ENCODE measurements around the gene GMDS. TPM values are rescaled to one million over a fixed set of nuclear protein-coding genes. Genes with fewer than 3 reads are reported as not detected.

Gene GMDS
- polyA plus RNA-seq, 1 of the 3 experiments (the other 2 are of a cell fraction) = 12.3 TPM

DNA sequence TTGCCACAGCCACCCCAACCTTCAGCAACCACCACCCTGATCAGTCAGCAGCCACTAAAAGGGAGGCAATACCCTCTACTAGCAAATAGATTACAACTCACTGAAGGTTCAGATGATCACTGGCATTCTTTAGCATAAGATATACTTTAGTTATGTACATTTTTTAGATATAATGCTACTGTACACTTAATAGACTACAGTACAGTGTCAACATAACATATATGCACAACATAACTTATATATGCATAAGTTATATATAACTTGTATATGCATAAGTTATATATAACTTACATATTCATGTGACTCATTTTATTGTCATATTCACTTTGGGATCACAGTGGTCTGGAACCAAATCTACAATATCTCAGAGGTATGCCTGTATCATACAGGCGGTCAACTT lies 61.7 kb downstream of the GMDS start:
- POLR2A ChIA-PET = no interaction called here
- DNase-seq = no peak
- 95% methylated on average over 1 of the region's 1 CpG for WGBS (ENCODE audit: low lambda C conversion rate)
- no peaks in the 10 kb centered on the region for H3K79me2 ChIP-seq (ENCODE audit: insufficient read depth)
- 0 out of 4 replicates have a peak, but pooled peaks cover 0 to 5% of the 10 kb centered on the region in 2 experiments for H3K4me1 ChIP-seq (ENCODE audit: control insufficient read depth in 1 of 2, insufficient read depth in 2 of 2, low read depth in 1 of 2, low read length in 1 of 2)
- no peak overlapping the region for H3K27ac ChIP-seq (ENCODE audit: low read depth in 2 of 2, low read length in 1 of 2)
- H3K9me3 ChIP-seq = no peaks in the 10 kb centered on the region
- H3K9me2 ChIP-seq = no peaks in the 10 kb centered on the region
- TF ChIP-seq RAD21 (IDR thresholded peaks at IDR 0.05; ENCODE audit: low read length) (no peak), SMC3 (IDR thresholded peaks at IDR 0.05; ENCODE audit: low read depth, low read length) (no peak), CHD2 (IDR thresholded peaks at IDR 0.05; ENCODE audit: low read length, partially characterized antibody) (no peak), YY1 (IDR thresholded peaks at IDR 0.05; ENCODE audit: low read depth) (no peak), RXRA (IDR thresholded peaks at IDR 0.05; ENCODE audit: borderline replicate concordance, low read depth) (no peak), MEF2A (IDR thresholded peaks at IDR 0.05; ENCODE audit: borderline replicate concordance, low read depth) (no peak)
- TF ChIP-seq, protein P1, sequence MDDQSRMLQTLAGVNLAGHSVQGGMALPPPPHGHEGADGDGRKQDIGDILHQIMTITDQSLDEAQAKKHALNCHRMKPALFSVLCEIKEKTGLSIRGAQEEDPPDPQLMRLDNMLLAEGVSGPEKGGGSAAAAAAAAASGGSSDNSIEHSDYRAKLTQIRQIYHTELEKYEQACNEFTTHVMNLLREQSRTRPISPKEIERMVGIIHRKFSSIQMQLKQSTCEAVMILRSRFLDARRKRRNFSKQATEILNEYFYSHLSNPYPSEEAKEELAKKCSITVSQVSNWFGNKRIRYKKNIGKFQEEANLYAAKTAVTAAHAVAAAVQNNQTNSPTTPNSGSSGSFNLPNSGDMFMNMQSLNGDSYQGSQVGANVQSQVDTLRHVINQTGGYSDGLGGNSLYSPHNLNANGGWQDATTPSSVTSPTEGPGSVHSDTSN (IDR thresholded peaks at IDR 0.05) = no peak
- TF ChIP-seq, protein P2, sequence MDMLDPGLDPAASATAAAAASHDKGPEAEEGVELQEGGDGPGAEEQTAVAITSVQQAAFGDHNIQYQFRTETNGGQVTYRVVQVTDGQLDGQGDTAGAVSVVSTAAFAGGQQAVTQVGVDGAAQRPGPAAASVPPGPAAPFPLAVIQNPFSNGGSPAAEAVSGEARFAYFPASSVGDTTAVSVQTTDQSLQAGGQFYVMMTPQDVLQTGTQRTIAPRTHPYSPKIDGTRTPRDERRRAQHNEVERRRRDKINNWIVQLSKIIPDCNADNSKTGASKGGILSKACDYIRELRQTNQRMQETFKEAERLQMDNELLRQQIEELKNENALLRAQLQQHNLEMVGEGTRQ (IDR thresholded peaks at IDR 0.05; ENCODE audit: borderline replicate concordance, low read depth, low read length) = no peak
- TF ChIP-seq, protein P3, sequence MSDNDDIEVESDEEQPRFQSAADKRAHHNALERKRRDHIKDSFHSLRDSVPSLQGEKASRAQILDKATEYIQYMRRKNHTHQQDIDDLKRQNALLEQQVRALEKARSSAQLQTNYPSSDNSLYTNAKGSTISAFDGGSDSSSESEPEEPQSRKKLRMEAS (IDR thresholded peaks at IDR 0.05; ENCODE audit: low read depth) = no peak
- TF ChIP-seq, protein P4, sequence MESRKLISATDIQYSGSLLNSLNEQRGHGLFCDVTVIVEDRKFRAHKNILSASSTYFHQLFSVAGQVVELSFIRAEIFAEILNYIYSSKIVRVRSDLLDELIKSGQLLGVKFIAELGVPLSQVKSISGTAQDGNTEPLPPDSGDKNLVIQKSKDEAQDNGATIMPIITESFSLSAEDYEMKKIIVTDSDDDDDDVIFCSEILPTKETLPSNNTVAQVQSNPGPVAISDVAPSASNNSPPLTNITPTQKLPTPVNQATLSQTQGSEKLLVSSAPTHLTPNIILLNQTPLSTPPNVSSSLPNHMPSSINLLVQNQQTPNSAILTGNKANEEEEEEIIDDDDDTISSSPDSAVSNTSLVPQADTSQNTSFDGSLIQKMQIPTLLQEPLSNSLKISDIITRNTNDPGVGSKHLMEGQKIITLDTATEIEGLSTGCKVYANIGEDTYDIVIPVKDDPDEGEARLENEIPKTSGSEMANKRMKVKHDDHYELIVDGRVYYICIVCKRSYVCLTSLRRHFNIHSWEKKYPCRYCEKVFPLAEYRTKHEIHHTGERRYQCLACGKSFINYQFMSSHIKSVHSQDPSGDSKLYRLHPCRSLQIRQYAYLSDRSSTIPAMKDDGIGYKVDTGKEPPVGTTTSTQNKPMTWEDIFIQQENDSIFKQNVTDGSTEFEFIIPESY (IDR thresholded peaks at IDR 0.05; ENCODE audit: borderline replicate concordance, low read depth) = no peak
- no peaks in the 10 kb centered on the region for H3F3A ChIP-seq (replicated peaks; ENCODE audit: insufficient read depth)
- no peak overlapping the region for H3K4me2 ChIP-seq
- no peaks in the 10 kb centered on the region for H3K36me3 ChIP-seq (replicated peaks in 1 of 2; ENCODE audit: control insufficient read depth in 1 of 2, insufficient read depth in 2 of 2, low read length in 1 of 2)
- H4K20me1 ChIP-seq (ENCODE audit: insufficient read depth) = no peaks in the 10 kb centered on the region
- H3K27me3 ChIP-seq (ENCODE audit: insufficient read depth) = no peaks in the 10 kb centered on the region
- no peak overlapping the region for H2AFZ ChIP-seq (ENCODE audit: low read depth)
- CTCF ChIA-PET = interaction anchor here (0.8 kb wide), 1 partner anchor 13 kb away, joined by 3 read pairs; no protein-coding TSS in a partner anchor
- no peak overlapping the region for H3K9ac ChIP-seq
- H3K4me3 ChIP-seq (ENCODE audit: low read depth in 2 of 2, low read length in 1 of 2) = no peak overlapping the region

DNA sequence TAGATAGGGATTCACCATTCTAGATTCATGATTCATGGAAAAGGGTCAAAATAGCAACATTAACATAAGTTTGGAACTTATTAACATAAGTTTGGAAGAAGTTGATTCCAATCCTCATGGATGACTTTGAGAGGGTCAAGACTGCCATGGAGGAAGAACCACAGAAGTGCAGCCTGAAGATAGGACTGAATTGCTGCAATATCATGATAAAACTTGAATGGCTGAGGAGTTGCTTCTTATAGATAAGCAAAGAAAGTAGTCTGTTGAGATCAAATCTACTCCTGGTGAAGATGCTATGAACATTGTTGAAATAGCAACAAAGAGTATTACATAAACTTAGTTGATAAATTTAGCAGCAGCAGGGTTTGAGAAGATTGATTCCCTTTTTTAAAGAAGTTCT lies 62.2 kb downstream of the GMDS start:
- H3F3A ChIP-seq (replicated peaks; ENCODE audit: insufficient read depth) = no peaks in the 10 kb centered on the region
- H3K79me2 ChIP-seq (ENCODE audit: insufficient read depth) = no peaks in the 10 kb centered on the region
- 0 out of 4 replicates have a peak, but pooled peaks cover 0 to 5% of the 10 kb centered on the region in 2 experiments for H3K4me1 ChIP-seq (ENCODE audit: control insufficient read depth in 1 of 2, insufficient read depth in 2 of 2, low read depth in 1 of 2, low read length in 1 of 2)
- H3K4me3 ChIP-seq (ENCODE audit: low read depth in 2 of 2, low read length in 1 of 2) = no peak overlapping the region
- TF ChIP-seq RFX5 (IDR thresholded peaks at IDR 0.05; ENCODE audit: low read length) (no peak), RCOR1 (IDR thresholded peaks at IDR 0.05; ENCODE audit: low read length) (no peak), RAD21 (IDR thresholded peaks at IDR 0.05; ENCODE audit: low read length) (no peak), CHD2 (IDR thresholded peaks at IDR 0.05; ENCODE audit: low read length, partially characterized antibody) (no peak), POLR2AphosphoS5 (IDR thresholded peaks at IDR 0.05; ENCODE audit: low read depth, low read length) (no peak), EP300 (IDR thresholded peaks at IDR 0.05; ENCODE audit: borderline replicate concordance in 1 of 2, low read depth in 1 of 2, low read length in 1 of 2) (no peak), RXRA (IDR thresholded peaks at IDR 0.05; ENCODE audit: borderline replicate concordance, low read depth) (no peak), GATA2 (CRISPR knock-in tag; IDR thresholded peaks at IDR 0.05) (no peak), MXI1 (IDR thresholded peaks at IDR 0.05; ENCODE audit: low read depth, low read length) (no peak), MEF2A (IDR thresholded peaks at IDR 0.05; ENCODE audit: borderline replicate concordance, low read depth) (no peak), SIN3A (IDR thresholded peaks at IDR 0.05; ENCODE audit: borderline replicate concordance, low read depth, low read length) (no peak), ELF1 (IDR thresholded peaks at IDR 0.05) (no peak), GABPA (IDR thresholded peaks at IDR 0.05; ENCODE audit: low read depth) (no peak), NRF1 (IDR thresholded peaks at IDR 0.05; ENCODE audit: low read depth, low read length) (no peak), NFIC (IDR thresholded peaks at IDR 0.05; ENCODE audit: borderline replicate concordance) (no peak)
- TF ChIP-seq, protein P2 (IDR thresholded peaks at IDR 0.05; ENCODE audit: borderline replicate concordance, low read depth, low read length) = no peak
- TF ChIP-seq, protein P1 (IDR thresholded peaks at IDR 0.05) = no peak
- no peak overlapping the region for H2AFZ ChIP-seq (ENCODE audit: low read depth)
- H3K27me3 ChIP-seq (ENCODE audit: insufficient read depth) = no peaks in the 10 kb centered on the region
- CTCF ChIA-PET = interaction anchor here (0.8 to 1.4 kb wide), 2 partner anchors 8 to 14 kb away, joined by 3 to 4 read pairs; no protein-coding TSS in a partner anchor
- no peak for DNase-seq
- no peaks in the 10 kb centered on the region for H4K20me1 ChIP-seq (ENCODE audit: insufficient read depth)
- no peaks in the 10 kb centered on the region for H3K9me2 ChIP-seq
- no peak overlapping the region for H3K27ac ChIP-seq (ENCODE audit: low read depth in 2 of 2, low read length in 1 of 2)
- H3K9me3 ChIP-seq = no peaks in the 10 kb centered on the region
- H3K4me2 ChIP-seq = no peak overlapping the region
- H3K36me3 ChIP-seq (replicated peaks in 1 of 2; ENCODE audit: control insufficient read depth in 1 of 2, insufficient read depth in 2 of 2, low read length in 1 of 2) = no peaks in the 10 kb centered on the region
- POLR2A ChIA-PET = no interaction called here
- H3K9ac ChIP-seq = no peak overlapping the region

Data from SK-N-SH (cell line).